HG02571 (cell line): Measurements from ENCODE around the gene CLK1.
A peak's percentile ranks its signal among the peaks of the same experiment; 100 is the strongest.

Experiments
- ATAC-seq: cut with Tn5 transposase; IDR thresholded peaks from one replicate; pipeline ENCODE4 v1.9.1; 2021; ENCODE audit warnings: mild to moderate bottlenecking, moderate library complexity; ENCODE audit not compliant: unreplicated experiment

Gene CLK1

GRCh38 chr2:200811333-200812121 is 52.9 kb downstream of the CLK1 start, which contains the start of gene BZW1:
BZW1 (plus strand) TSS chr2:200811910; CDS start chr2:200813218, 1,308 bp downstream.
- peak; percentile 77 for ATAC-seq

GRCh38 chr2:200810998-200811332 is 53.5 kb downstream of the CLK1 start:
- no peak for ATAC-seq

- no peak for ATAC-seq
Observed at GRCh38 chr2:200810252-200810997, 54.0 kb downstream of the CLK1 start.

- no peak for ATAC-seq
Observed at GRCh38 chr2:200809506-200810251, 54.8 kb downstream of the CLK1 start.
